BJ (cell line): ENCODE measurements around the gene MCC. TPM values are rescaled to one million over a fixed set of nuclear protein-coding genes. Genes with fewer than 3 reads are reported as not detected.
"Not testable (repeated sequence)": the region's sequence is repeated elsewhere in the genome, so short reads cannot be mapped to it uniquely, and the experiment has no call there.

ENCODE experiments used
- CTCF ChIA-PET: fragments of 350-600 bp; formaldehyde crosslinking; extraction: SDS; loops from one replicate; lab custom pipeline; 2021; ENCODE audit warnings: antibody characterized with exemption, inconsistent platforms; lab: Yijun Ruan, JAX
- POLR2A ChIA-PET: fragments of 300-600 bp; sonication (Branson Sonifier 250); formaldehyde crosslinking; extraction: SDS; loops from one replicate; lab custom pipeline; 2021; ENCODE audit warnings: antibody characterized with exemption; lab: Charles Lee
- DNase-seq: peaks from one replicate; pipeline ENCODE4 v3.0.0-alpha.2; 2011; ENCODE audit warnings: low read depth
- H3K27me3 ChIP-seq: 2 replicates; pipeline ENCODE4 v1.6.0; 2011; ENCODE audit warnings: low read length; ENCODE audit not compliant: control insufficient read depth, insufficient read depth
- H3K36me3 ChIP-seq: 2 replicates; pipeline ENCODE4 v1.5.1; 2011; ENCODE audit warnings: low read length; ENCODE audit not compliant: control insufficient read depth, insufficient read depth
- H3K4me3 ChIP-seq: 2 replicates; pipeline ENCODE4 v1.5.1; 2011; ENCODE audit warnings: low read depth, mild to moderate bottlenecking, control low read depth, low read length
- polyA plus RNA-seq: library from polyadenylated mRNA; depleted of rRNA; stranded (reverse); fragments of >200 nt; gene quantifications from 2 replicates; pipeline ENCODE4 v1.2.3, GENCODE V29; 2011
- TF ChIP-seq, protein P1 (sequence below): IDR thresholded peaks from 2 replicates; pipeline ENCODE4 v1.5.1; 2011; ENCODE audit warnings: low read depth, mild to moderate bottlenecking, control low read depth, inconsistent platforms, low read length, moderate library complexity; ENCODE audit not compliant: insufficient read depth

MCC gene
- polyA plus RNA-seq, 1 experiment = 2.3 TPM

DNA sequence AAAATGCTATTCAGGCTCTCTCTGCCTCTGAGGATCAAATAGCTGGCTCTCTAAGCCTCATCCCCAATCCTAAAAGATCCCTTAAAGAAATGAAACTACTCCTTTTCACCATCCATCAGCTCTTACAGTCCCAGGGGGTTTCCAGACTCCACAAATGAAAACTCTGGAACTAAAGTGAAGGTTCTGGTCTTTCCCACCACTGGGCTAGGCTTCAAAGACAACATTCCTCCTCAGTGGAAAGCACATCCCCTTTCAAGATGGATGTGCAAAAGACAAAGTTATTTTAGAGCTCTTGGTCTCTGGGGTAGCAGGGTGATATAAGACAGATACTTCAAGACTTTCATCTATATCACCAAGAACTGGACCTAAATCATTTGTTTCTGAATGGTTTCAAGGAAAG is 404.8 kb downstream of the MCC start:
- Histone ChIP-seq H3K36me3 (no peaks in the 10 kb centered on the region), H3K27me3 (no peaks in the 10 kb centered on the region), H3K4me3 (no peak overlapping the region)
- TF ChIP-seq, protein P1, sequence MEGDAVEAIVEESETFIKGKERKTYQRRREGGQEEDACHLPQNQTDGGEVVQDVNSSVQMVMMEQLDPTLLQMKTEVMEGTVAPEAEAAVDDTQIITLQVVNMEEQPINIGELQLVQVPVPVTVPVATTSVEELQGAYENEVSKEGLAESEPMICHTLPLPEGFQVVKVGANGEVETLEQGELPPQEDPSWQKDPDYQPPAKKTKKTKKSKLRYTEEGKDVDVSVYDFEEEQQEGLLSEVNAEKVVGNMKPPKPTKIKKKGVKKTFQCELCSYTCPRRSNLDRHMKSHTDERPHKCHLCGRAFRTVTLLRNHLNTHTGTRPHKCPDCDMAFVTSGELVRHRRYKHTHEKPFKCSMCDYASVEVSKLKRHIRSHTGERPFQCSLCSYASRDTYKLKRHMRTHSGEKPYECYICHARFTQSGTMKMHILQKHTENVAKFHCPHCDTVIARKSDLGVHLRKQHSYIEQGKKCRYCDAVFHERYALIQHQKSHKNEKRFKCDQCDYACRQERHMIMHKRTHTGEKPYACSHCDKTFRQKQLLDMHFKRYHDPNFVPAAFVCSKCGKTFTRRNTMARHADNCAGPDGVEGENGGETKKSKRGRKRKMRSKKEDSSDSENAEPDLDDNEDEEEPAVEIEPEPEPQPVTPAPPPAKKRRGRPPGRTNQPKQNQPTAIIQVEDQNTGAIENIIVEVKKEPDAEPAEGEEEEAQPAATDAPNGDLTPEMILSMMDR = no peak
- no peak for DNase-seq
- CTCF ChIA-PET = interaction anchor here (0.9 kb wide), 1 partner anchor 88 kb away, joined by 3 read pairs; no protein-coding TSS in a partner anchor
- POLR2A ChIA-PET = no interaction called here

DNA sequence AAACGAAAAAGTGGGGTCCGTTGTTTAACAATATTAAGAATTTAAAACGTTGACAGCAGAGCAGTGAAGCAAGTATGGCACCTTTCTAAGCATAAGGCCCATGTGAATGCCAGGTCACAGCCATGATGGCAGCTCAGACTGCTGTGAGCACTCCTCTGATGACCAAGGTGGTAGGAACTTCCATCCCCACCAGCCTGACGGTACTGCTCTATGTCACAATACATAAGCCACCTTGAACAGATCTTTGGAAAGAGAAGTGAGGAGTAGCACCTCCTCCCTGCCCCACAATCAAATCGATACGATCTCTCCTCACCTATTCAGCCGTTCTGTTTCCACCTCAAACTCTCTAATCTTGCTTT is 405.7 kb downstream of the MCC start:
- TF ChIP-seq, protein P1 = no peak
- Histone ChIP-seq H3K4me3 (no peak overlapping the region), H3K36me3 (no peaks in the 10 kb centered on the region), H3K27me3 (no peaks in the 10 kb centered on the region)
- POLR2A ChIA-PET = no interaction called here
- no peak for DNase-seq
- CTCF ChIA-PET = interaction anchor here (1.2 to 1.3 kb wide), 2 partner anchors 10 to 20 kb away, joined by 3 to 4 read pairs; no protein-coding TSS in a partner anchor

DNA sequence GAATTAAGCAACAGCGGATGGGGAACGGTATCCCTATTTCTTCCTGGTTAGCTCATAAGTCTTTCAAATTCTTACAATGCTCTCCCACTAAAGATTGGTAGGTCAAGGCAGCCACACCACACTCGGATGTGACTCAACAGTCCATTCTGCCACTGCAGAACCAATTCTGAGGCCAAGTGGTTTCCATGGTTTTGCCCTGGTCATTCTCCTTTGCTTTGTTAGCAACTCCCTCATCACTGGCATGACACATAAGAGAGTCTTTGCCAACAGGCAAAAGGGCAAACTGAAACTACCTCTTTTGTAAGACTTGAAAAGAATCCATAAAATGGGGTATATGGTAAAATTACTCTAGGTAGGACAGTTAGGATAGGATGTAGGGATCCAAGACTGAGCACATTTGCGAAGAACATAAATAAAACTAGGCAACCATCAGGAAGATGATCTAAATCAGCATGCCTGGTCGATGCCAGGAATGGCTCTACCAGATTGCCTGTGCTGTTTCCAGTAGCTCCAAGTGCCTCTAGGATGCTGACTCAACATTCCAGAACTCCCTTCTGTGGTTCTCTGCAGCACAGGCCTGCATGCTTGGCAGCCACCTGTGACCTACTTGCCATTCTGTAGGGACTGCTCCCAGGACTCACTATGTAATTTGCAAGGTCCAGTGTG is 406.2 kb downstream of the MCC start:
- Histone ChIP-seq H3K27me3 (no peaks in the 10 kb centered on the region), H3K36me3 (no peaks in the 10 kb centered on the region), H3K4me3 (no peak overlapping the region)
- no peak for DNase-seq
- TF ChIP-seq, protein P1 = no peak
- POLR2A ChIA-PET = no interaction called here
- CTCF ChIA-PET = interaction anchor here (1.2 to 1.3 kb wide), 2 partner anchors 10 to 20 kb away, joined by 3 to 4 read pairs; no protein-coding TSS in a partner anchor

DNA sequence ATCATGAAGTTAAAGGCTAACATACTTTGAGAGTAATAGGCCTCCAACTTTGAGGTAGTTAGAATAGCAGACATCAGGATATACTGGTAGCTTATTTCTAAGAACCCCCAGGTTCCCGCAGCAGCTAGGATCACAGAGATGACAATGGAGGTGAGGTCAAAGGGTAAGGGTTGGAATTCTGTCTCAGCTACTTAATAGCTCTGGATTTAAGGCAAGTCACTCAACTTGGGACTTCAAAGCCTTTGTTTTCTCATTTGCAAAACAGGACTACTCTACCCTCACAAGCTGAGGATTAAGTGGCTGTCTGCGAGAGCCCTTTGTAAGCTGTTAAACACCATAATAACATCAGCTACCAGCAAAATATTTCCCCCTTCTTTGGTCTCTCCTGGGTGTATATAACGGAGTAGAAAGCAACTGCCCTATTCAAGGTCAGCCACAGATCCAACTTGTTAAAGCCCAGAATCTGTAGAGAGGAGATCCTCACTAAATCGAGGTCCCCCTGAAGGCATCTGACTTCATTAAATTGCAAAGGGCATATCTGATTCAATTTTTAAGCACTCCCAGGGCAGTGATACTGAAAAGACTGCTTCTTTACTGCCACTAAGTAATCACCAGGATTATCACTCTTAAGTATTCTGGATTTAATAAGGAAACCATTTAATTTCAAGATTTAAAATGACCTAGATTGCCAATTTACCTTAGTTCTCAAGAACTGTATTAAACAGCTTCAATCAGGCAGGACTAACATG is 407.0 kb downstream of the MCC start:
- POLR2A ChIA-PET = no interaction called here
- no peak for DNase-seq
- TF ChIP-seq, protein P1 = no peak
- no peaks in the 10 kb centered on the region for H3K36me3 ChIP-seq
- no peaks in the 10 kb centered on the region for H3K27me3 ChIP-seq
- H3K4me3 ChIP-seq = no peak overlapping the region
- CTCF ChIA-PET = interaction anchor here (1.2 to 1.3 kb wide), 2 partner anchors 9 to 19 kb away, joined by 3 to 4 read pairs; no protein-coding TSS in a partner anchor

DNA sequence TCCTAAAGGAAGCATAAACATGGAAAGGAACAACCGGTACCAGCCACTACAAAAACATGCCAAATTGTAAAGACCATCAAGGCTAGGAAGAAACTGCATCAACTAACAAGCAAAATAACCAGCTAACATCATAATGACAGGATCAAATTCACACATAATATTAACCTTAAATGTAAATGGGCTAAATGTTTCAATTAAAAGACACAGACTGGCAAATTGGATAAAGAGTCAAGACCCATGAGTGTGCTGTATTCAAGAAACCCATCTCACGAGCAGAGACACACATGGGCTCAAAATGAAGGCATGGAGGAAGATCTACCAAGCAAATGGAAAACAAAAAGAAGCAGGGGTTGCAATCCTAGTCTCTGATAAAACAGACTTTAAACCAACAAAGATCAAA is 411.6 kb downstream of the MCC start:
- DNase-seq, CTCF ChIA-PET, H3K4me3 ChIP-seq, H3K36me3 ChIP-seq, POLR2A ChIA-PET, H3K27me3 ChIP-seq: not testable (repeated sequence)
